Lung microvascular endothelial cell (primary cell): ENCODE data around the gene ACAD10. TPM values are rescaled to one million over a fixed set of nuclear protein-coding genes. Genes with fewer than 3 reads are reported as not detected.

Experiments used
- DNase-seq, 2 donors: peaks; one replicate each; pipeline versions ENCODE4 v3.0.0 to v3.0.0-alpha.2; 2010; ENCODE audit warnings: low read depth in 2 of 2
- total RNA-seq: library from RNA; depleted of rRNA; stranded (reverse); fragments of >200 nt; gene quantifications from 2 replicates; pipeline ENCODE4 v1.2.1, GENCODE V29; 2014

ACAD10 gene
- total RNA-seq, 1 donor from 2014 or later, result 8.3 TPM

- peak; percentile 87 to 92 for DNase-seq
These were observed 89.6 kb downstream of the ACAD10 start for GRCh38 chr12:111775205-111776193.

- DNase-seq, result no peak
These were observed 91.0 kb downstream of the ACAD10 start for GRCh38 chr12:111776836-111777344.

GRCh38 chr12:111777345-111778045 is 91.6 kb downstream of the ACAD10 start:
- DNase-seq, result peak in 1 of 2 donors; percentile 51

- no peak for DNase-seq
These were observed 94.3 kb downstream of the ACAD10 start for GRCh38 chr12:111780166-111780565.

GRCh38 chr12:111780615-111781014 is 94.8 kb downstream of the ACAD10 start:
- no peak for DNase-seq

GRCh38 chr12:111781085-111781658 is 95.3 kb downstream of the ACAD10 start:
- no peak for DNase-seq

GRCh38 chr12:111783046-111783445 is 97.2 kb downstream of the ACAD10 start:
- no peak for DNase-seq

- DNase-seq, result no peak
These were observed 99.1 kb downstream of the ACAD10 start for GRCh38 chr12:111784953-111785352.

- DNase-seq, result peak; percentile 42 to 85
These were observed 99.8 kb downstream of the ACAD10 start for GRCh38 chr12:111785651-111786050.

GRCh38 chr12:111788178-111788654 is 102.4 kb downstream of the ACAD10 start:
- peak in 1 of 2 donors; percentile 70 for DNase-seq

DNA sequence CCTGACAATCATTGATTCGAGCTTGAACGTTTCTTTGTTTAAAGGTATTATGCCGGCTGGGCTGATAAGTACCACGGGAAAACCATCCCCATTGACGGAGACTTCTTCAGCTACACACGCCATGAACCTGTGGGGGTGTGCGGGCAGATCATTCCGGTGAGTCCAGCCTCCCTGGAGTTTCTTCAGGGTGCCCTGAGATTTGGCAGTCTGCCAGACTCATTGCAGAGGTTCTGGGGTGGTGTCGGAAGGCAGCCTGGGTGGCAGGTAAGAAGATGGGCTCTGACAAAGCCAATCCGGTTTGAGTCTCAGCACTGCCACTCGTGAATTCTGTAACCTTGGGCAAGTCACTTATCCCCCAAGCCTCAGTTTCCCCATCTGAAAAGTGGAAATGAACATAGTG is 103.9 kb downstream of the ACAD10 start:
- no peak for DNase-seq

DNA sequence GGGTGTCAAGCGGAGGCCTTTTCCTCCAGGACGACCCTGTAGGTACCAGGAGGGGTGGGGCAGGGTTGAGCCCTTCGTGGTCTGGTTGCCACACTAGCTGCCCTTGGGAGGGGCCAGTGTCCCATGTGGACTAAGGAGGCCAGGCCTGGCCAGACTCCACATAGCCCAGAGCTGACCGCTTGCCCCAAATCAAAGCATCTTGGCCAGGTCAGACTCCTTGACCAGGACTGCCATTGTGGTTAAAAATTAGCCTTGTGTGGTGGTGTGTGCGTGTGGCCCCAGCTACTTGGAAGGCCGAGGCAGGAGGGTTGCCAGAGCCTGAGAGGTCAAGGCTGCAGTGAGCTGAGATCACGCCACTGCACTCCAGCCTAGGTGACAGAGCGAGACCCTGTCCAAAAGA is 105.7 kb downstream of the ACAD10 start:
- DNase-seq, result no peak

GRCh38 chr12:111792155-111792855 is 106.5 kb downstream of the ACAD10 start:
- peak in 1 of 2 donors; percentile 32 for DNase-seq

DNA sequence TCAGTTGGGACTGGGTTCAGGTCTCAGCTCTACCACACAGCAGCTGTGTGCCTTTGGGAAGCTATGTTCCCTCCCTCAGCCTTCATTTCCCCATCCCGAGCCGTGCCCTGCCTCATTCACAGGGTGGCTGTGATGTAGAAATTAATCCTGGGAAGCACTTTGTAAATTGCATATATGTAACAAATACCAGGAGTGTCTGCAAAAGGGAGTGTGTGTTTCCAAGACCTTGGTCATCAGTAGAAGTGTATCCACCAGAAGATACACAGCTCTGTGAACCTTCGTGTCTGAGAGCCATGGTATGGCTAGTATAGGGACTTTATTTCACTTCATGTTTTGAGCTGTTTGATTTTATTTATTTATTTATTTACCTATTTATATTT is 107.0 kb downstream of the ACAD10 start:
- DNase-seq, result no peak

DNA sequence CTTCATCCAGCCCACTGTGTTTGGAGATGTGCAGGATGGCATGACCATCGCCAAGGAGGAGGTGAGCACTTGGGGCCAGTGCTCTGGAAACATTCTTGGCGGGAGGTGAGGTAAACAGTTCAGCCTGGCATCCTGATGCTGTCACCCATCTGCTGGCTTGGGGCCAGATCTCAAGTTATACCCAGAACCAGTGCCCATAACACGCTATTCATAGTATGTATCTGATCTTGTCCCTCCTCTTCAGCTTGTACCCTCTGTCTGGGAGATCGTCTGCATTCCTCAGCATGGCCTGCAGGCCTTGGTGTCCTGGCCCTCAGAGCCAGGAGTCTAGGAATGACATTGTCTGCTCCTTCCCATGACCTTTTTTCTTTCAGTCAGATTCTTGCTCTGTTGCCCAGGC is 112.3 kb downstream of the ACAD10 start:
- no peak for DNase-seq

DNA sequence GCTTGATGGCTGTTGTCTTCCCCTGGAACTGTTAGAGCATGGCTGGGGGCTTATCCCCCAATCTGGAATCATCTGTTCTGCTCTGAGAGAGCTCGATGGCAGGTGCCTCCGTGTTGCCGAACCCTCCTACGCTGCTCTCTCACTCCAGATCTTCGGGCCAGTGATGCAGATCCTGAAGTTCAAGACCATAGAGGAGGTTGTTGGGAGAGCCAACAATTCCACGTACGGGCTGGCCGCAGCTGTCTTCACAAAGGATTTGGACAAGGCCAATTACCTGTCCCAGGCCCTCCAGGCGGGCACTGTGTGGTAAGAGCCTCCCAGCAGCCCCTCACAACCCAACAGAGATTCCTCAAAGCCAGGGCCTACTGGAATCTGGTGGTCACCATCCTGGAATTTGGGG is 113.9 kb downstream of the ACAD10 start:
- DNase-seq, result no peak

DNA sequence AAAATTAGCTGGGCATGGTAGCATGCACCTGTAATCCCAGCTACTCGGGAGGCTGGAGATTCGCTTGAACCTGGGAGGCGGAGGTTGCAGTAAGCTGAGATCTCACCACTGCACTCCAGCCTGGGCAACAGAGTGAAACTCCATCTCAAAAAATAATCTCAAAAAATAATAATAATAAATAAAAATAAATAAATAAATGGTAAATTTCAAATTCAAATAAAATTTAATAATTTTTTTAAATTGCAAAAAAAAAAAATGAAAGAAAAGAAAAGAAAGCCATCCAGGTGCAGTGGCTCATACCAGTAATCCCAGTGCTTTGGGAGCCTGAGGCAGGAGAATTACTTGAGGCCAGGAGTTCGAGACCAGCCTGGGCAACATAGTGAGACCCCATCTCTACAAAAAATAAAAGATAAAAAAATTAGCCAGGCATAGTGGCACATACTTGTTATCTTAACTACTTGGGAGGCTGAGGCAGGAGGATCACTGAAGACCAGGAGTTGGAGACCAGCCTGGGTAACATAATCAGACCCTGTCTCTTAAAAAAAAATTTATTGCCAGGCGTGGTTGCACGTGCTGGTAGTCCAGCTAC is 117.3 kb downstream of the ACAD10 start:
- no peak for DNase-seq

DNA sequence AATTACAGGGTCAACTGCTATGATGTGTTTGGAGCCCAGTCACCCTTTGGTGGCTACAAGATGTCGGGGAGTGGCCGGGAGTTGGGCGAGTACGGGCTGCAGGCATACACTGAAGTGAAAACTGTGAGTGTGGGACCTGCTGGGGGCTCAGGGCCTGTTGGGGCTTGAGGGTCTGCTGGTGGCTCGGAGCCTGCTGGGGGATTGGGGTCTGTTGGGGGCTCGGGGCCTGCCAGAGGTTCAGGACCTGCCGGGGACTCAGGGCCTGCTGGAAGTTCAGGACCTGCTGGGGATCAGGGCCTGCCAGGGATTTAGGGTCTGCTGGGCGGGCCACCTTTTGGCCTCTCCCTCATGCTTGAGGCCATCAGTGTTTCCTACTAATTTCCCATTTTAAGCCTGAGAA is 118.0 kb downstream of the ACAD10 start:
- DNase-seq, result no peak

DNA sequence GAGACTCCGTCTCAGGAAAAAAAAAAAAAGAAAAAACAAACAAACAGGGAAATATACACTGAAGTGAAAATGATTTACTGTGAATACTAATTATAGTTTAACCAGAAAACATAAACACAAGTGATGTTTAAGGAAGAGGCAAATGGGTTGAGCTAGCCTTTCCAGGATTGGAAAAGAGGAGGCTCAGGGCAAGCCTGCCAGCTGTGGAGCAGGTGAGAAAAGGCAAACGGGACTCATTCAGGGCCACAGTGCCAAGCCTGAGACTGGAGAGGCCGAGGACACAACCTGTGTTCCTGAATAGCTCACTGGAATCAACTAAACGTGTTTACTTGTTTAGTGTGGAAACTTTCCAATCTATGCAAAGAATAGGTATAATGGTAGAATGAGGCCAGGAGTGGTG is 120.5 kb downstream of the ACAD10 start:
- DNase-seq, result no peak
